HEK293T (cell line): ENCODE measurements around the gene FIGN.

ENCODE experiments used
- CTCF ChIA-PET: fragments of 350-600 bp; formaldehyde crosslinking; extraction: SDS; loops from one replicate; lab custom pipeline; 2021; ENCODE audit warnings: antibody characterized with exemption, inconsistent platforms; lab: Yijun Ruan, JAX
- POLR2A ChIA-PET: fragments of 350-600 bp; formaldehyde crosslinking; extraction: SDS; loops from one replicate; lab custom pipeline; 2020; ENCODE audit warnings: antibody characterized with exemption, inconsistent platforms; lab: Yijun Ruan, JAX
- DNase-seq: peaks from one replicate; pipeline ENCODE4 v3.0.0; 2012; ENCODE audit warnings: mixed read lengths; ENCODE audit errors: extremely low spot score
- ARNT ChIP-seq: fragments of 450-650 bp; IDR thresholded peaks from 2 replicates; pipeline ENCODE4 v1.6.1; 2017; ENCODE audit warnings: mild to moderate bottlenecking
- BHLHE40 ChIP-seq: fragments of 450-650 bp; IDR thresholded peaks from 2 replicates; pipeline ENCODE4 v1.6.1; 2016; ENCODE audit warnings: mild to moderate bottlenecking, moderate library complexity, borderline replicate concordance
- CTBP1 ChIP-seq: fragments of 450-650 bp; IDR thresholded peaks from 2 replicates; pipeline ENCODE4 v1.6.1; 2016; ENCODE audit warnings: borderline replicate concordance
- ELF4 ChIP-seq: fragments of 450-650 bp; IDR thresholded peaks from 2 replicates; pipeline ENCODE4 v1.6.1; 2017; ENCODE audit warnings: antibody characterized with exemption
- FOXA1 ChIP-seq: fragments of 450-650 bp; IDR thresholded peaks from 2 replicates; pipeline ENCODE4 v1.6.1; 2016; ENCODE audit warnings: mild to moderate bottlenecking
- FOXK2 ChIP-seq: fragments of 450-650 bp; IDR thresholded peaks from 2 replicates; pipeline ENCODE4 v1.6.1; 2016; ENCODE audit warnings: mild to moderate bottlenecking
- FOXM1 ChIP-seq: fragments of 450-650 bp; IDR thresholded peaks from 2 replicates; pipeline ENCODE4 v1.6.1; 2017; ENCODE audit warnings: mild to moderate bottlenecking, borderline replicate concordance
- HDGF ChIP-seq: fragments of 450-650 bp; IDR thresholded peaks from 2 replicates; pipeline ENCODE4 v1.6.1; 2017; ENCODE audit warnings: antibody characterized with exemption, borderline replicate concordance
- L3MBTL2 ChIP-seq: fragments of 450-650 bp; conservative IDR thresholded peaks from 2 replicates; pipeline ENCODE4 v1.6.1; 2016; ENCODE audit warnings: mild to moderate bottlenecking
- LEF1 ChIP-seq: fragments of 450-650 bp; IDR thresholded peaks from 2 replicates; pipeline ENCODE4 v1.6.1; 2017; ENCODE audit warnings: mild to moderate bottlenecking, borderline replicate concordance
- NFRKB ChIP-seq: fragments of 450-650 bp; IDR thresholded peaks from 2 replicates; pipeline ENCODE4 v1.6.1; 2016; ENCODE audit warnings: mild to moderate bottlenecking, moderate library complexity
- SP1 ChIP-seq: fragments of 450-650 bp; IDR thresholded peaks from 2 replicates; pipeline ENCODE4 v1.6.1; 2017
- SUZ12 ChIP-seq: fragments of 450-650 bp; IDR thresholded peaks from 2 replicates; pipeline ENCODE4 v1.6.1; 2016; ENCODE audit warnings: mild to moderate bottlenecking
- TARDBP ChIP-seq: fragments of 450-650 bp; IDR thresholded peaks from 2 replicates; pipeline ENCODE4 v1.6.1; 2016
- ZNF384 ChIP-seq: fragments of 450-650 bp; IDR thresholded peaks from 2 replicates; pipeline ENCODE4 v1.6.1; 2016
- TF ChIP-seq, protein P1 (sequence below): fragments of 450-650 bp; IDR thresholded peaks from 2 replicates; pipeline ENCODE4 v1.6.1; 2016

Gene FIGN

DNA sequence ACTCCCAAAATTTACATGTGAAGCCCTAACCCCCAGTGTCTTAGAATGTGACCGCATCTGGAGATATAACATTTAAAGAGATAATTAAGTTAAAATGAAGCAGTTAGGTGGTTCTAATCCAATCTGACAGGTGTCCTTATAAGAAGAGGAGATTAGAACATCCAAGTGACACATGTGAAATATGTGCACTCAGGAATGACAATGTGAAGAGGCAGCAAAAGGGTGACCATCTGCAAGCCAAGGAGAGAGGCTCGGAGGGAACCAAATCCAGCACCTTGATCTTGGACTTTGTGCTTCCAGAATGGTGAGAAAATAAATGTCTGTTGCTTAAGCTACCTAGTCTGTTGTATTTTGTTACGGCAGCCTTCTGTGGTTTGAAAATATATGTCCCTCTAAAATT lies 165.4 kb downstream of the FIGN start:
- no peak for DNase-seq
- ChIA-PET CTCF (no interaction called here), POLR2A (no interaction called here)
- TF ChIP-seq LEF1 (no peak), TARDBP (no peak), FOXK2 (no peak), SUZ12 (no peak), SP1 (no peak), ARNT (no peak), ELF4 (no peak), CTBP1 (no peak), BHLHE40 (no peak), FOXA1 (no peak), NFRKB (no peak), HDGF (no peak), FOXM1 (no peak), L3MBTL2 (no peak), ZNF384 (no peak)
- TF ChIP-seq, protein P1, sequence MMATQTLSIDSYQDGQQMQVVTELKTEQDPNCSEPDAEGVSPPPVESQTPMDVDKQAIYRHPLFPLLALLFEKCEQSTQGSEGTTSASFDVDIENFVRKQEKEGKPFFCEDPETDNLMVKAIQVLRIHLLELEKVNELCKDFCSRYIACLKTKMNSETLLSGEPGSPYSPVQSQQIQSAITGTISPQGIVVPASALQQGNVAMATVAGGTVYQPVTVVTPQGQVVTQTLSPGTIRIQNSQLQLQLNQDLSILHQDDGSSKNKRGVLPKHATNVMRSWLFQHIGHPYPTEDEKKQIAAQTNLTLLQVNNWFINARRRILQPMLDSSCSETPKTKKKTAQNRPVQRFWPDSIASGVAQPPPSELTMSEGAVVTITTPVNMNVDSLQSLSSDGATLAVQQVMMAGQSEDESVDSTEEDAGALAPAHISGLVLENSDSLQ, result no peak

DNA sequence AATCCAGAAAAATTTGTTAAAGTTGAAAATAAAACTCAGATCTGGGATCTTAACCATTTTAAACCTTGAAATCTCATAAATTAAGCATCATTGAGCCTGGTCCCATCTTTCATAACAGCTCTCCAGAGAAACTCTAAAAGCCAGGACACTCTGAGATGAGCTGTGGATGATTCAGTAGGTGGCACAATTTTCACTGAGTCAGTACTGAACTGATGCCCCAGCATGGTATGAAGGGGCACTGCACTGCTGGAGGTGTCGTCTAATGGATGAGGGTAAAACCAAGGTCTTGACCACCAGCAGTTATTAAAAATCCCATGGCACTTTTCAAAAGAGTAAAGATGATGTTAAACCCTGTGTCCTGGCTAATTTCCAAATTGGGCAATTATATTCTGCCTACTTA lies 170.6 kb downstream of the FIGN start:
- DNase-seq, result no peak
- ChIA-PET CTCF (no interaction called here), POLR2A (no interaction called here)
- TF ChIP-seq TARDBP, result no peak
- TF ChIP-seq SP1, result no peak
- TF ChIP-seq FOXM1, result no peak
- no peak for TF ChIP-seq L3MBTL2
- TF ChIP-seq BHLHE40, result no peak

DNA sequence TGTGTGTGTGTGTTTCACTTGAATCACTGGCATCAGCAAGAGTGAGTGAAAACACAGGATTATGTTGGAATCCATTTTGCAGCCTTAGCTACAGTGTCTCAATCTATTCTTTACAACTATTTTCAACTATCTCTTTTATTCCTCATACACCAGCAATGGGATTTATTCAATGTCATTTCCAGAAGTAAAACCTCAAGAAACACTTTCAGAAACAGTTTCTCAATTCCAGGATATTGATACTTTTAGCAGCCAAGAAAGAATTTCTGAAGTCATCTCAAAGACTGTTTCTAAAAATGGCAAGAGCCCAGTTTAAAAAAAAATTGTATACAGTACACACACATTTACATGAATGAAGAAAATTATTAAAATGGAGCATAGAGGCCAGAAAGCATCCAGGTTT lies 171.6 kb downstream of the FIGN start:
- TF ChIP-seq CTBP1 (no peak), ZNF384 (no peak), SP1 (no peak), HDGF (no peak), BHLHE40 (no peak), ELF4 (no peak), L3MBTL2 (no peak), FOXM1 (no peak), FOXK2 (no peak), ARNT (no peak), SUZ12 (no peak), FOXA1 (no peak), NFRKB (no peak), TARDBP (no peak), LEF1 (no peak)
- TF ChIP-seq, protein P1, result no peak
- no peak for DNase-seq
- ChIA-PET CTCF (no interaction called here), POLR2A (no interaction called here)

DNA sequence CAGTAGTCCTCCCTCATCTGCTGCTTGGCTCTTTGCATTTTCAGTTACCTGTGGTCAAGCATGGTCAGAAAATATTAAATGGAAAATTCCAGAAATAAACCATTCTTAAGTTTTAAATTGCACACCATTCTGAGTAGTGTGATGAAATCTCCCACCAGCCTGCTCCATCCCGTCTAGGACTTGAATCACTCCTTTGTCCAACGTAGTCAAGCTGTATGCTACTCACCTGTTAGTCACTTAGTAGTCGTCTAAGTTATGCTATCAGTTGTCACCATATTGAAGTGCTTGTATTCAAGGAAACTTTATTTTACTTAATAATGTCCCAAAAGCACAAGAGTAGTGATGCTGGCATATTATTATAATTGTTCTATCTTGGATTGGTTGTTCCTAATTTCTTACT lies 172.5 kb downstream of the FIGN start:
- ChIA-PET CTCF (no interaction called here), POLR2A (no interaction called here)
- no peak for DNase-seq

DNA sequence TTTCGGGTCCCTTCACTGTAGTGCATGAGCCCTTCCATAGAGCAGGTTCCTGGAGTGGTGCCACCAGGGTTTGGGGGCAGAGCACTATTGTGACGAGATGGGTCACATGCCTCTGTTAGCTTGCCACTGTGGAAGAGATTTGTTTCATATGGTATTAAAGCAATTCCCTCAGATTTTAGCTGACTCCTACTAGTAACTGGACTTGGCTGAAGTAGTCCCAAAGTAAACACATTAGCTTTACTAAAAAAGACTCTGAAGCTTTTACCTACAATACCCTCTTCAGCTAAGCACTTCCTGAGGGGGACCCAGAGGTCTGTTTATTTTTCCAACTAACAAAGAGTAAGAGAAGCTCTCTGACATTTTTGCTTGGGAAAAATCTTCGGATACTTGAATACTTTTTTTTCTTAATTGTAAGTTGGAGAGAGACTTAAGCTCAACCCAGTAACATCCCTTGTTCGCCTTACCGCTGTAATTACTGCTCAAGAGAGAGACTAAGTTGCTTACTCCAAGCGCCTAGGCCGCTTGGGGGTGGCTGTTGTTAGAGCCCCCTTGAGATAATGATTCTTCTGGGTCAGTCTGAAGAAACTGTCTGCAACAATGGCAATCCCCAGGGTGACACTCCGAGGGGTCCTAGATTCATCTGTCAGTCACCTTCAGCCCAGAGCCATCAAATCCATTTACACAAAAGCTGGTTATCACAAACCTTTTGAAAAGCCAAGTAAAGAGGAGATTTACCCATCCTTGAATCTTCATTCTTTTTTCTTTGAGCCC lies 177.4 kb downstream of the FIGN start:
- ChIA-PET POLR2A (no interaction called here), CTCF (no interaction called here)
- DNase-seq, result no peak
- TF ChIP-seq FOXM1 (no peak), ARNT (no peak), CTBP1 (no peak), ELF4 (no peak), SUZ12 (no peak), TARDBP (no peak), FOXA1 (no peak), NFRKB (no peak), LEF1 (no peak), BHLHE40 (no peak), L3MBTL2 (no peak)

More for the DNA sequence above, 172.5 kb downstream of the FIGN start:
- TF ChIP-seq, protein P1, result no peak
- TF ChIP-seq FOXM1 (no peak), FOXK2 (no peak), ZNF384 (no peak), BHLHE40 (no peak), LEF1 (no peak), HDGF (no peak), ELF4 (no peak), SUZ12 (no peak), NFRKB (no peak)

DNA sequence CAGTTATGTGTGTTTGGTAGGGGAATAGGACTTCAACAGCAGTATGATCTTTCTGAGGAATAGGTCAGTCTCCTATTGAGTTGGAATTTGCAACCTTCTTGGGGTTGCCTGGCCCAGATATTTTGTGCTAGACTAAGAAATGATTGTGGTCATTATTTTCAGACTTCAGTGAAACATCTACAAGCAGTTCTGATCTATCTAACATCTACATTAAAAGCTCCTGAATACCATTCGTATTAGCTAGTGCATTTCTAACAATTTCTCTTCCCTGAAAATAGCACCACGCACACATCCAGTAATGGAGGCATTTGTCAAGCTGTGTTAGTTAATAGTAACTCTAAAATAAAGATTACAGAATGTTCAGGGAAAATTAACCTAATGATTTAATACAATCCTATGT lies 179.3 kb downstream of the FIGN start:
- CTCF ChIA-PET, result no interaction called here
- no peak for DNase-seq
- TF ChIP-seq SUZ12, result no peak
- TF ChIP-seq FOXA1, result no peak
- POLR2A ChIA-PET, result no interaction called here

DNA sequence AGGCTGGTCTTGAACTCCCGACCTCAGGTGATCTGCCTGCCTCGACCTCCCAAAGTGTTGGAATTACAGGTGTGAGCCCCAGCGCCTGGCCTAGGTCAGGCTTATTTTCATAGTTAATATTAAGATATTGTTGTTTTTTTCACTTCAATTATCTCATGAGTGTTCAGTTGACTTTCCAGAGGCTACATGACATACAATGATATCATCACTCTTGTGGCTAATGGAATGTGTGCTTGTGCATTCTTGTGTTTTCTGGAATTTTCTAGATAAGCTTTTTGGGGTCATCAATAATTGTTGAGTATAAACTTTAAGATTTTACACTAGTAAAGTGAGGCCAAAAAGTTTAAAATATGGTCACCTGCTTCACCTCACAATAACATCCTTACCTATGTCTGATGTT lies 180.9 kb downstream of the FIGN start:
- TF ChIP-seq ZNF384, result no peak
- TF ChIP-seq ARNT, result no peak
- TF ChIP-seq FOXK2, result no peak
- TF ChIP-seq CTBP1, result no peak
- no peak for TF ChIP-seq HDGF
- CTCF ChIA-PET, result no interaction called here
- no peak for DNase-seq
- POLR2A ChIA-PET, result no interaction called here
